Left ventricle myocardium inferior (tissue), 1 donor: ENCODE data around the gene DHRS7B. TPM values are rescaled to one million over a fixed set of nuclear protein-coding genes. Genes with fewer than 3 reads are reported as not detected.
"Not testable (repeated sequence)": the region's sequence is repeated elsewhere in the genome, so short reads cannot be mapped to it uniquely, and the experiment has no call there.

Experiments
- DNase-seq: peaks from one replicate; pipeline ENCODE4 v3.0.0-alpha.2; 2020
- H3K27ac ChIP-seq: fragments of 200-600 bp; replicated peaks from 2 replicates; pipeline ENCODE4 v1.8.0; 2021
- H3K27me3 ChIP-seq: fragments of 200-600 bp; 2 replicates; pipeline ENCODE4 v1.8.0; 2021; ENCODE audit warnings: low read depth
- H3K36me3 ChIP-seq: fragments of 200-600 bp; 2 replicates; pipeline ENCODE4 v1.8.0; 2021
- H3K4me1 ChIP-seq: fragments of 200-600 bp; 2 replicates; pipeline ENCODE4 v1.8.0; 2021
- H3K4me3 ChIP-seq: fragments of 200-600 bp; 2 replicates; pipeline ENCODE4 v1.8.0; 2021; ENCODE audit warnings: mild to moderate bottlenecking, moderate library complexity
- H3K9me3 ChIP-seq: fragments of 200-600 bp; replicated peaks from 2 replicates; pipeline ENCODE4 v1.8.0; 2021
- CTCF ChIP-seq: fragments of 200-600 bp; IDR thresholded peaks from 2 replicates; pipeline ENCODE4 v1.8.0; 2021; ENCODE audit warnings: antibody characterized with exemption, mild to moderate bottlenecking, borderline replicate concordance
- intact Hi-C: fragments of 100-400 bp; cut with micrococcal nuclease; formaldehyde crosslinking; loops from one replicate; pipeline ENCODE4 v1.11.0; 2022
- total RNA-seq: library from RNA; stranded (reverse); fragmentation: NEBNext Ultra II Directional; extraction: Animal tissue kit (Norgen Biotek cat#: 25700); gene quantifications from one replicate; pipeline ENCODE4 v1.2.1, GENCODE V29; 2021
- donor health status: DM: no; HTN: yes; CAD: no; lungs with severe emphysema.

The DHRS7B gene
- total RNA-seq, 1 donor from 2014 or later: 33.4 TPM

GRCh38 chr17:21105064-21105894 lies 21.5 kb upstream of the DHRS7B start:
- Histone ChIP-seq H3K9me3 (no peaks in the 10 kb centered on the region), H3K27ac (no peak overlapping the region), H3K36me3 (no peaks in the 10 kb centered on the region), H3K4me1 (no peaks in the 10 kb centered on the region), H3K4me3 (no peak overlapping the region), H3K27me3 (no peaks in the 10 kb centered on the region)
- intact Hi-C loops: no loop called here
- no peak for TF ChIP-seq CTCF
- DNase-seq: no peak

GRCh38 chr17:21106316-21106715 lies 20.4 kb upstream of the DHRS7B start:
- no peak for DNase-seq
- Histone ChIP-seq H3K4me1 (no peaks in the 10 kb centered on the region), H3K9me3 (no peaks in the 10 kb centered on the region), H3K36me3 (no peaks in the 10 kb centered on the region), H3K4me3 (no peak overlapping the region), H3K27ac (no peak overlapping the region), H3K27me3 (no peaks in the 10 kb centered on the region)
- TF ChIP-seq CTCF: no peak
- intact Hi-C loops: no loop called here

- intact Hi-C loops, DNase-seq, H3K4me3 ChIP-seq, H3K4me1 ChIP-seq, H3K27ac ChIP-seq, H3K36me3 ChIP-seq, H3K27me3 ChIP-seq, H3K9me3 ChIP-seq: not testable (repeated sequence)
These were observed 19.6 kb upstream of the DHRS7B start for GRCh38 chr17:21107067-21107650.

- Histone ChIP-seq H3K27ac (no peak overlapping the region), H3K4me1 (no peaks in the 10 kb centered on the region), H3K4me3 (no peak overlapping the region), H3K9me3 (no peaks in the 10 kb centered on the region), H3K36me3 (no peaks in the 10 kb centered on the region), H3K27me3 (no peaks in the 10 kb centered on the region)
- DNase-seq: no peak
- TF ChIP-seq CTCF: no peak
- intact Hi-C loops: no loop called here
These were observed 18.1 kb upstream of the DHRS7B start for GRCh38 chr17:21108651-21109050.

GRCh38 chr17:21113049-21113690 lies 13.6 kb upstream of the DHRS7B start:
- Histone ChIP-seq H3K4me3 (no peak overlapping the region), H3K9me3 (no peaks in the 10 kb centered on the region), H3K4me1 (no peaks in the 10 kb centered on the region), H3K36me3 (no peaks in the 10 kb centered on the region), H3K27me3 (no peaks in the 10 kb centered on the region), H3K27ac (no peak overlapping the region)
- no peak for TF ChIP-seq CTCF
- DNase-seq: no peak
- intact Hi-C loops: no loop called here

- H3K9me3 ChIP-seq: no peaks in the 10 kb centered on the region
- H3K36me3 ChIP-seq: no peaks in the 10 kb centered on the region
- no peak overlapping the region for H3K27ac ChIP-seq
- TF ChIP-seq CTCF: no peak
- H3K4me3 ChIP-seq: no peak overlapping the region
- H3K27me3 ChIP-seq: no peaks in the 10 kb centered on the region
- no peaks in the 10 kb centered on the region for H3K4me1 ChIP-seq
- no peak for DNase-seq
- intact Hi-C loops: no loop called here
These were observed 13.0 kb upstream of the DHRS7B start for GRCh38 chr17:21113716-21114115.

- H3K36me3 ChIP-seq, H3K4me1 ChIP-seq, H3K9me3 ChIP-seq, H3K27me3 ChIP-seq, H3K27ac ChIP-seq, DNase-seq, intact Hi-C loops, H3K4me3 ChIP-seq: not testable (repeated sequence)
These were observed 12.0 kb upstream of the DHRS7B start for GRCh38 chr17:21114791-21115190.
